Spleen (tissue), 11 donors: ENCODE measurements around the gene SLTM. TPM values are rescaled to one million over a fixed set of nuclear protein-coding genes. Genes with fewer than 3 reads are reported as not detected.
"Not testable (repeated sequence)": the region's sequence is repeated elsewhere in the genome, so short reads cannot be mapped to it uniquely, and the experiment has no call there.

Source experiments
- DNase-seq: peaks from one replicate; pipeline ENCODE4 v3.0.0-alpha.2; 2020
- H3K27ac ChIP-seq, 8 donors: fragments of 200-600 bp; sonication (generic) in 7 of 8; 1 replicate in 4 of 8; 2 replicates in 4 of 8; pipeline versions ENCODE4 v1.5.0 to v1.8.0; 2016 to 2021; ENCODE audit warnings: inconsistent platforms in 4 of 8, mild to moderate bottlenecking in 4 of 8, moderate library complexity in 1 of 8
- H3K27me3 ChIP-seq, 7 donors: fragments of 200-600 bp; sonication (generic) in 6 of 7; replicated peaks in 1 of 7; 1 replicate in 4 of 7; 2 replicates in 3 of 7; pipeline versions ENCODE4 v1.5.0 to v1.8.0; 2016 to 2021; ENCODE audit warnings: inconsistent platforms in 3 of 7, mild to moderate bottlenecking in 1 of 7
- H3K36me3 ChIP-seq, 6 donors: fragments of 200-600 bp; sonication (generic) in 5 of 6; 1 replicate in 4 of 6; 2 replicates in 2 of 6; pipeline versions ENCODE4 v1.5.0 to v1.8.0; 2016 to 2021; ENCODE audit warnings: inconsistent platforms in 2 of 6
- H3K4me1 ChIP-seq, 6 donors: fragments of 200-600 bp; sonication (generic) in 5 of 6; 1 replicate in 3 of 6; 2 replicates in 3 of 6; pipeline versions ENCODE4 v1.5.0 to v1.8.0; 2016 to 2021; ENCODE audit warnings: inconsistent platforms in 3 of 6
- H3K4me3 ChIP-seq, 8 donors: fragments of 200-600 bp; sonication (generic) in 7 of 8; 1 replicate in 4 of 8; 2 replicates in 4 of 8; pipeline versions ENCODE4 v1.5.0 to v1.8.0; 2016 to 2021; ENCODE audit warnings: inconsistent platforms in 4 of 8, mild to moderate bottlenecking in 4 of 8, moderate library complexity in 2 of 8
- H3K9me3 ChIP-seq, 8 donors: fragments of 200-600 bp; sonication (generic) in 7 of 8; 1 replicate in 4 of 8; 2 replicates in 4 of 8; pipeline versions ENCODE4 v1.5.0 to v1.8.0; 2016 to 2021; ENCODE audit warnings: inconsistent platforms in 4 of 8
- CTCF ChIP-seq, 11 experiments: fragments of 200-600 bp in 7 of 11; fragments of 450-650 bp in 4 of 11; sonication (generic) in 4 of 11; IDR thresholded peaks in 8 of 11; conservative IDR thresholded peaks in 3 of 11; 1 replicate in 7 of 11; 2 replicates in 4 of 11; pipeline versions ENCODE4 v1.4.0 to v1.8.0; 2016 to 2021; ENCODE audit warnings: antibody characterized with exemption in 11 of 11, inconsistent platforms in 4 of 11, mild to moderate bottlenecking in 1 of 11
- POLR2A ChIP-seq, 3 donors: fragments of 450-650 bp; IDR thresholded peaks; one replicate each; pipeline ENCODE4 v1.5.1; 2017; ENCODE audit warnings: antibody characterized with exemption in 3 of 3, mild to moderate bottlenecking in 1 of 3
- POLR2AphosphoS5 ChIP-seq, 3 donors: sonication (generic); formaldehyde crosslinking; IDR thresholded peaks; one replicate each; pipeline ENCODE4 v1.5.1; 2017; ENCODE audit warnings: antibody characterized with exemption in 3 of 3
- WGBS, 5 donors: extraction: QIAGEN DNeasy Blood & Tissue Kit in 3 of 5; methylation state at CpG; one replicate each; pipeline versions ENCODE4 v1.1.5 to v1.1.7; 2013 to 2018; 5-methylcytosine and 5-hydroxymethylcytosine counted together
- intact Hi-C: fragments of 100-400 bp; cut with DNase I; formaldehyde crosslinking; loops from one replicate; pipeline ENCODE4 v1.15.0; 2023; ENCODE audit warnings: low total_unique reads
- polyA plus RNA-seq, 3 donors: library from polyadenylated mRNA; stranded (reverse); fragments of 200-250 nt; gene quantifications; one replicate each; pipeline ENCODE4 v1.2.1, GENCODE V29; 2013
- total RNA-seq, 7 donors: library from RNA; depleted of rRNA in 3 of 7; stranded (reverse); fragments of >200 nt in 3 of 7; fragmentation: NEBNext Ultra II Directional in 4 of 7; extraction: Animal tissue kit (Norgen Biotek cat#: 25700) in 4 of 7; gene quantifications; one replicate each; pipeline versions ENCODE4 v1.1.0 to v1.2.1, GENCODE V29; 2016 to 2021
- donor health status: healthy with polysubstance abuse.
- donor health status: DM: no; HTN: no; CAD: no; lungs with moderate emphysema.
- donor health status: DM: no; HTN: no; CAD: no.
- donor health status: Bipolar disorder and iron deficiency.
- donor health status: healthy.
- donor health status: DM: no; HTN: no; CAD: no.
- donor health status: DM: yes; HTN: yes; CAD: no.

SLTM gene
- total and polyA plus RNA-seq, 10 donors: 43.7 to 176 (median 109) TPM

GRCh38 chr15:58923284-58923683, 10.2 kb downstream of the SLTM start:
- no peaks in the 10 kb centered on the region for H3K27me3 ChIP-seq
- no peaks in the 10 kb centered on the region for H3K9me3 ChIP-seq
- DNase-seq: no peak
- intact Hi-C loops: no loop called here
- H3K27ac ChIP-seq: peak overlapping the region in 3 of 8 donors; percentile 8 to 56 (median 50)
- H3K4me3 ChIP-seq: no peak overlapping the region
- TF ChIP-seq POLR2A (IDR thresholded peaks at IDR 0.05): no peak
- WGBS, 5 donors: 79 to 89% (median 84%) methylated on average over 4 of the region's 4 CpGs
- peaks cover 0 to 87% (median 28%) of the 10 kb centered on the region in 6 donors for H3K36me3 ChIP-seq
- peaks cover 0 to 88% (median 34%) of the 10 kb centered on the region in 6 donors for H3K4me1 ChIP-seq

GRCh38 chr15:58921267-58921790, 12.2 kb downstream of the SLTM start:
- H3K27ac ChIP-seq: no peak overlapping the region
- peaks cover 0 to 92% (median 35%) of the 10 kb centered on the region in 6 donors for H3K4me1 ChIP-seq

GRCh38 chr15:58920447-58920846, 13.0 kb downstream of the SLTM start:
- H3K36me3 ChIP-seq: peaks cover 0 to 87% (median 11%) of the 10 kb centered on the region in 6 donors
- H3K9me3 ChIP-seq, H3K27ac ChIP-seq, H3K4me3 ChIP-seq, intact Hi-C loops, DNase-seq, H3K27me3 ChIP-seq: not testable (repeated sequence)
- peaks cover 0 to 84% (median 33%) of the 10 kb centered on the region in 6 donors for H3K4me1 ChIP-seq
- 92 to 100% (median 97%) methylated on average over 7 of the region's 7 CpGs for WGBS, 5 donors

More at GRCh38 chr15:58921267-58921790, 12.2 kb downstream of the SLTM start:
- TF ChIP-seq CTCF (IDR thresholded peaks at IDR 0.05 in 8 of 11, conservative IDR thresholded peaks at IDR 0.05 in 3 of 11) (no peak), POLR2A (IDR thresholded peaks at IDR 0.05) (no peak), POLR2AphosphoS5 (IDR thresholded peaks at IDR 0.05) (no peak)
- Histone ChIP-seq H3K9me3 (no peaks in the 10 kb centered on the region), H3K4me3 (no peak overlapping the region), H3K36me3 (peaks cover 0 to 87% (median 14%) of the 10 kb centered on the region in 6 donors), H3K27me3 (no peaks in the 10 kb centered on the region)
- DNase-seq: no peak
- WGBS, 5 donors: 94 to 98% (median 96%) methylated on average over 4 of the region's 4 CpGs
- intact Hi-C loops: no loop called here

- 97 to 100% (median 99%) methylated on average over 7 of the region's 7 CpGs for WGBS, 5 donors
- no peak for TF ChIP-seq CTCF (IDR thresholded peaks at IDR 0.05 in 8 of 11, conservative IDR thresholded peaks at IDR 0.05 in 3 of 11)
- TF ChIP-seq POLR2AphosphoS5 (IDR thresholded peaks at IDR 0.05): no peak
- TF ChIP-seq POLR2A (IDR thresholded peaks at IDR 0.05): no peak
- Histone ChIP-seq H3K36me3 (peaks cover 0 to 93% (median 18%) of the 10 kb centered on the region in 6 donors), H3K27ac (no peak overlapping the region), H3K9me3 (no peaks in the 10 kb centered on the region), H3K4me1 (peaks cover 0 to 75% (median 26%) of the 10 kb centered on the region in 6 donors), H3K4me3 (no peak overlapping the region), H3K27me3 (no peaks in the 10 kb centered on the region)
- DNase-seq: no peak
- intact Hi-C loops: no loop called here
These were observed 14.2 kb downstream of the SLTM start for GRCh38 chr15:58919232-58919631.

- 67 to 88% (median 80%) methylated on average over 5 of the region's 5 CpGs for whole genome bisulfite sequencing, 5 donors
- H3K27me3 ChIP-seq: no peaks in the 10 kb centered on the region
- H3K27ac ChIP-seq: no peak overlapping the region
- H3K36me3 ChIP-seq: peaks cover 0 to 93% (median 24%) of the 10 kb centered on the region in 6 donors
- TF ChIP-seq CTCF (IDR thresholded peaks at IDR 0.05 in 8 of 11, conservative IDR thresholded peaks at IDR 0.05 in 3 of 11) (no peak), POLR2AphosphoS5 (IDR thresholded peaks at IDR 0.05) (no peak), POLR2A (IDR thresholded peaks at IDR 0.05) (no peak)
- H3K4me1 ChIP-seq: peaks cover 0 to 68% (median 19%) of the 10 kb centered on the region in 6 donors
- no peak overlapping the region for H3K4me3 ChIP-seq
- H3K9me3 ChIP-seq: no peaks in the 10 kb centered on the region
- DNase-seq: no peak
- intact Hi-C loops: no loop called here
These were observed 15.2 kb downstream of the SLTM start for GRCh38 chr15:58918239-58918638.

- Histone ChIP-seq H3K4me1 (peaks cover 0 to 62% (median 17%) of the 10 kb centered on the region in 6 donors), H3K36me3 (peaks cover 0 to 93% (median 27%) of the 10 kb centered on the region in 6 donors)
- H3K27me3 ChIP-seq, H3K27ac ChIP-seq, DNase-seq, intact Hi-C loops, H3K4me3 ChIP-seq, H3K9me3 ChIP-seq: not testable (repeated sequence)
- WGBS, 5 donors: 75 to 94% (median 88%) methylated on average over 10 of the region's 10 CpGs
These were observed 15.8 kb downstream of the SLTM start for GRCh38 chr15:58917613-58918129.
